Natural killer cell treated with Interleukin-12 subunit alpha and Interleukin-12 subunit beta and Interleukin-15 and Interleukin-18, amount 100 ng/mL, for 72 hours (primary cell): ENCODE measurements around the gene RBMS1. TPM values are rescaled to one million over a fixed set of nuclear protein-coding genes. Genes with fewer than 3 reads are reported as not detected.
"Not testable (repeated sequence)": the region's sequence is repeated elsewhere in the genome, so short reads cannot be mapped to it uniquely, and the experiment has no call there.

Source experiments
- ATAC-seq, 2 donors: fragments of 150-1000 bp; cut with Tn5 transposase in 1 of 2; sonication (Bioruptor Pico), chemical (Tn5 transposase) in 1 of 2; 2 replicates each; pipeline ENCODE4 v1.10.0; 2021
- DNase-seq: peaks from one replicate; pipeline ENCODE4 v3.0.0; 2022; ENCODE audit warnings: low spot score
- H3K27ac Mint-ChIP-seq, 2 donors: 1 replicate in 1 of 2; 2 replicates in 1 of 2; pipeline ENCODE4 v1.8.0; 2022; ENCODE audit warnings: mixed read lengths in 2 of 2, mild to moderate bottlenecking in 1 of 2, moderate library complexity in 1 of 2
- H3K27me3 Mint-ChIP-seq, 2 donors: 1 replicate in 1 of 2; 2 replicates in 1 of 2; pipeline ENCODE4 v1.8.0; 2022; ENCODE audit warnings: mixed read lengths in 2 of 2
- H3K36me3 Mint-ChIP-seq: one replicate; pipeline ENCODE4 v1.8.0; 2022; ENCODE audit warnings: mixed read lengths
- H3K4me1 Mint-ChIP-seq, 2 donors: 1 replicate in 1 of 2; 2 replicates in 1 of 2; pipeline ENCODE4 v1.8.0; 2022; ENCODE audit warnings: low read depth in 2 of 2, mixed read lengths in 2 of 2, mild to moderate bottlenecking in 1 of 2
- H3K4me3 Mint-ChIP-seq: one replicate; pipeline ENCODE4 v1.8.0; 2022; ENCODE audit warnings: mixed read lengths
- H3K9me3 Mint-ChIP-seq: 2 replicates; pipeline ENCODE4 v1.8.0; 2022; ENCODE audit warnings: mixed read lengths
- total RNA-seq, 2 donors: library from RNA; stranded (reverse); gene quantifications; one replicate each; pipeline ENCODE4 v1.2.3, GENCODE V29; 2022

Gene RBMS1
- total RNA-seq, 2 donors from 2014 or later = 59.4 to 86.1 TPM

DNA sequence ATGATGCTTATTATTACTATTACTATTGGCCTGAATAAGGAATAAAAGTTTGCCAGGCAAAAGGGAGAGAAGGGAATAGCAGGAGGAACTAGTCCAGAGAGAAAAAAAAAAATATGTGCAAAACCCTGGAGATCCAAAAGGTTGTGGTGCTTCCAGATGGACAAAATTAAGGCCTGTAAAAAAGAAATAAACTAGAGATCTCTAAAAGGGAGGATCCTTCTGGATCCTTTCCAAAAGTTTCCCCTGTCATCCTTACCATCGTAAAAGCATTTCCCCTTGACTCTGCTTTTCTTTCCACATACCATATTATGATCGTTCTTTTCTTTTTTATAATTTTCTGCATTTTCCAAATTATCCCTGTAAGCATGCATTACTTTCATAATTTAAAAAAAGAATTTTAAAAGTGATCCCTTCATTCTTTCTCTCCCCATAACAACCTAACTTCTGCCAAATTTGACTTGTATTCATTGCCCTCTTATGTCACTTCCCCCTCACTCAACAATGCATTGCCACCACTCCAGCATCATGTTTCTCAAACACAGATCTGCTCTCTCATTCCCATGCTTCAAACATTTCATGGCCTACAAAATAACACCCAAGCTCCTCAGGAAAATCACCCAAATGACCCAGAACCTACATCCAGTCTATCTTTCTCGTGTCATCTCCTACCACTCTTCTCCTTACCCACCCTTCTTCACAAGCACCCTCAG lies 40.3 kb downstream of the RBMS1 start:
- ATAC-seq (no peak), DNase-seq (no peak)
- Mint-ChIP-seq H3K27me3 (no peaks in the 10 kb centered on the region), H3K9me3 (no peaks in the 10 kb centered on the region), H3K4me3 (no peak overlapping the region), H3K4me1 (peaks cover 7 to 10% of the 10 kb centered on the region in 2 donors), H3K27ac (no peak overlapping the region), H3K36me3 (no peaks in the 10 kb centered on the region)

DNA sequence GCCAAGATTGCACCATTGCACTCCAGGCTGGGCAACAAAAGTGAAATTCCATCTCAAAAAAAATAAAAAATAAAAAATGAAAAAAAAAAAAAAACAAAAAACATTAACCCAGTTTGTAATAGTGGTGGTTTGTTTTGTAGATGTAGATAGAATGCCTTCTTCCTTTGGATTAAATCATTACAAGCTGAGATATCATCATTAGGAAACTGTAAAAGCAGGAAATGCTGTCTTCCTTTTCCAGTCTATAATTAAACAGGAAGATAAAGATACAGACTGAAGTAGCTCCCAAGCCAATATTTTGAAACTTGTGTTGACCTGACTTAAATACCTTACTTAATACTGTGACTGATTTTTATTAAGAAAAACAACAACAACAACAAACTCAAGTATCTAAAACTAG lies 43.1 kb downstream of the RBMS1 start:
- DNase-seq (no peak), ATAC-seq (no peak)
- H3K27me3 Mint-ChIP-seq = no peaks in the 10 kb centered on the region
- no peak overlapping the region for H3K4me3 Mint-ChIP-seq
- peaks cover 0 to 5% of the 10 kb centered on the region in 2 donors for H3K4me1 Mint-ChIP-seq
- H3K9me3 Mint-ChIP-seq = no peaks in the 10 kb centered on the region
- H3K36me3 Mint-ChIP-seq = no peaks in the 10 kb centered on the region
- H3K27ac Mint-ChIP-seq = no peak overlapping the region

DNA sequence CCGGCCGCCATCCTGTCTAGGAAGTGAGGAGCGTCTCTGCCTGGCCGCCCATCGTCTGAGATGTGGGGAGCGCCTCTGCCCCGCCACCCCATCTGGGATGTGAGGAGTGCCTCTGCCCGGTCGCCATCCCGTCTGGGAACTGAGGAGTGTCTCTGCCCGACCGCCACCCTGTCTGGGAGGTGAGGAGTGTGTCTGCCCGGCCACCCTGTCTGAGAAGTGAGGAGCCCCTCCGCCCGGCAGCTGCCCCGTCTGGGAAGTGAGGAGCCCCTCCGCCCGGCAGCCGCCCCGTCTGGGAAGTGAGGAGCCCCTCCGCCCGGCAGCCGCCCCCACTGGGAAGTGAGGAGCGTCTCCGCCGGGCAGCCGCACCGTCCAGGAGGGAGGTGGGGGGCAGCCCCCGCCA lies 44.8 kb downstream of the RBMS1 start:
- H3K9me3 Mint-ChIP-seq, H3K4me1 Mint-ChIP-seq, ATAC-seq, H3K4me3 Mint-ChIP-seq, H3K36me3 Mint-ChIP-seq, DNase-seq, H3K27me3 Mint-ChIP-seq, H3K27ac Mint-ChIP-seq: not testable (repeated sequence)

DNA sequence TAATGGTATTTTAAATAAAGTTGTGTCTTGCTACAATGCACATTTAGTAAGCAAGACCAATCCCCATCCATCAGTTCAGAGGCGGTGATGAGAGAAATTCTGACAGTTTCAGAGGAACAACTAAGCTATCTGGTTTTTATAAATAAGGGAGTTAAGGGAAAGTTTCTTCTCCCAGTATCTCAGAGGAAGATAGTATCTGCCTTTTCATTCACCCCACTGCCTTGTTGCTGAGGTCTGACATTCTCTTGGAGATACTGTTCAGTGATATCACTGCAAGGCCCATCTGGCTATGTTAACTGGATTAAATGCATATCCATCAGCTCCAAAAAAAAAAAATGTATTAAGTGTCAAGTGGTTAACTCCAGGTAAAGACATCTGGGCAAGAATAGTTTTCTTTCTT lies 47.9 kb downstream of the RBMS1 start:
- H3K4me3 Mint-ChIP-seq = no peak overlapping the region
- no peaks in the 10 kb centered on the region for H3K9me3 Mint-ChIP-seq
- H3K36me3 Mint-ChIP-seq = no peaks in the 10 kb centered on the region

DNA sequence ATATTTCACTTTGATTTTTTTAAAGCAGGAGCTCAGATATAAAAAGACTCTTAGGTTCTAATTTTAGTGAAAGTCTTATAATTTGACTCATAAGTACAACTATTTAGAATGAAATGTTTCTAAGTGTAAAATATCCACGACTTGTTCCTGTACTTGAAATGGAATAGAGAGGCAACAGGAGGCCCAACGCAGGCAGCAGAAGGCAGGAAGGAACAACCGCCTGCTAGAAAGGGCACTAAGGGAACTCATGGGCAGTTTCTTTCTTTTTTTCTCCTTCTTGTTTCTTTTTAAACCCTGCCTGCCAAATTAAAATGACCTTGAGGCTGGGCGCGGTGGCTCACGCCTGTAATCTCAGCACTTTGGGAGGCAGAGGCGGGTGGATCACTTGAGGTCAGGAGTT lies 51.0 kb downstream of the RBMS1 start:
- no peak for ATAC-seq
- Mint-ChIP-seq H3K4me3 (no peak overlapping the region), H3K27me3 (no peaks in the 10 kb centered on the region), H3K27ac (no peak overlapping the region), H3K36me3 (no peaks in the 10 kb centered on the region), H3K9me3 (no peaks in the 10 kb centered on the region), H3K4me1 (peaks cover 0 to 3% of the 10 kb centered on the region in 2 donors)
- no peak for DNase-seq

More for the DNA sequence above, 47.9 kb downstream of the RBMS1 start:
- Mint-ChIP-seq H3K4me1 (peaks cover 0 to 5% of the 10 kb centered on the region in 2 donors), H3K27ac (no peak overlapping the region), H3K27me3 (no peaks in the 10 kb centered on the region)
- DNase-seq (no peak), ATAC-seq (no peak)

DNA sequence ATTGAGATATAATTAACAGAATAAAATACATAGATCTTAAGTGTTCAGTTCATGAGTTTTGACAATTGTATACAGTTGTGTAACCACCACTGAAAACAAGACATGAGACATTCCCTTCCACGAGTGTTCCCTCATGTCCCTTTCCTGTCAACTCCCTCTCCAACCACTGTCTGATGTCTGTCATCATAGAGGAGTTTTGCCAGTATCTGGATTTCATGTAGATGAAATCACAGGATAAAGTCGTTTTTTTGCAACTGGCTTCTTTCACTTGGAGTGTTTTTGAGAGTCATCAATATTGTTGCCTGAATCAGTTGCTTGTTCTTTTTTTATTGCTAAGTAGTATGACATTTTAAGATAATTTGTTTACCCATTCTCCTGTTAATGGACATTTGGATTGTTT lies 52.7 kb downstream of the RBMS1 start:
- H3K4me3 Mint-ChIP-seq = no peak overlapping the region
- ATAC-seq = no peak
- H3K27me3 Mint-ChIP-seq = no peaks in the 10 kb centered on the region

DNA sequence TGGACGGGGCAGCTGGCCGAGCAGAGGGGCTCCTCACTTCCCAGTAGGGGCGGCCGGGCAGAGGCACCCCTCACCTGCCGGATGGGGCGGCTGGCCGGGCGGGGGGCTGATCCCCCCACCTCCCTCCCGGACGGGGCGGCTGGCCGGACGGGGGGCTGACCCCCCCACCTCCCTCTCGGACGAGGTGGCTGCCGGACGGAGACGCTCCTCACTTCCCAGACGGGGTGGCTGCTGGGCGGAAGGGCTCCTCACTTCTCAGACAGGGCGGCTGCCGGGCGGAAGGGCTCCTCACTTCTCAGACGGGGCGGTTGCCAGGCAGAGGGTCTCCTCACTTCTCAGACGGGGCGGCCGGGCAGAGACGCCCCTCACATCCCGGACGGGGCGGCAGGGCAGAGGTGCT lies 54.6 kb downstream of the RBMS1 start:
- H3K4me3 Mint-ChIP-seq, H3K9me3 Mint-ChIP-seq, H3K4me1 Mint-ChIP-seq: not testable (repeated sequence)

More for the DNA sequence above, 52.7 kb downstream of the RBMS1 start:
- H3K27ac Mint-ChIP-seq = no peak overlapping the region
- peaks cover 0 to 3% of the 10 kb centered on the region in 2 donors for H3K4me1 Mint-ChIP-seq
- no peaks in the 10 kb centered on the region for H3K9me3 Mint-ChIP-seq
- no peak for DNase-seq
- H3K36me3 Mint-ChIP-seq = no peaks in the 10 kb centered on the region

DNA sequence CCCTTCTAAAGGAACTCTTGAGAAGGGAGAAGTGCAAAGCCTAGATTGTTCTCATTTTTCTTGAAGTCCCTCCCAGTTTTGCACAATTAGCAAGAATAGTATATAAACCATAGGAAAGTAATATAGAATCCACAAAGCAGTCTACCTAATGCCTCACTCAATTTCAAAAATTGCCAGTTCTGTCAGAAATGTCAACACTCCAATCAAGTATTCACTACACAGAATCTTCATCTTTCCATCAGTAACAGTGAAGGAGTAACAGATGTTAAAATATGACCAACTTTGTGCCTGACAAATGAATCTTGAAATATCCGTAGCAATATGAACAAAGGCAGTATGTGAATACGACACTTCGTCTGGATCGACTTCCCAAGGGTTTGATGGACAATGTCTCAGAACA lies 56.3 kb downstream of the RBMS1 start:
- Mint-ChIP-seq H3K27me3 (no peaks in the 10 kb centered on the region), H3K4me1 (peaks cover 0 to 3% of the 10 kb centered on the region in 2 donors), H3K27ac (no peak overlapping the region), H3K9me3 (no peaks in the 10 kb centered on the region), H3K36me3 (no peaks in the 10 kb centered on the region), H3K4me3 (no peak overlapping the region)
- DNase-seq (no peak), ATAC-seq (no peak)

More for the DNA sequence above, 54.6 kb downstream of the RBMS1 start:
- ATAC-seq, H3K27me3 Mint-ChIP-seq, H3K36me3 Mint-ChIP-seq, H3K27ac Mint-ChIP-seq, DNase-seq: not testable (repeated sequence)

DNA sequence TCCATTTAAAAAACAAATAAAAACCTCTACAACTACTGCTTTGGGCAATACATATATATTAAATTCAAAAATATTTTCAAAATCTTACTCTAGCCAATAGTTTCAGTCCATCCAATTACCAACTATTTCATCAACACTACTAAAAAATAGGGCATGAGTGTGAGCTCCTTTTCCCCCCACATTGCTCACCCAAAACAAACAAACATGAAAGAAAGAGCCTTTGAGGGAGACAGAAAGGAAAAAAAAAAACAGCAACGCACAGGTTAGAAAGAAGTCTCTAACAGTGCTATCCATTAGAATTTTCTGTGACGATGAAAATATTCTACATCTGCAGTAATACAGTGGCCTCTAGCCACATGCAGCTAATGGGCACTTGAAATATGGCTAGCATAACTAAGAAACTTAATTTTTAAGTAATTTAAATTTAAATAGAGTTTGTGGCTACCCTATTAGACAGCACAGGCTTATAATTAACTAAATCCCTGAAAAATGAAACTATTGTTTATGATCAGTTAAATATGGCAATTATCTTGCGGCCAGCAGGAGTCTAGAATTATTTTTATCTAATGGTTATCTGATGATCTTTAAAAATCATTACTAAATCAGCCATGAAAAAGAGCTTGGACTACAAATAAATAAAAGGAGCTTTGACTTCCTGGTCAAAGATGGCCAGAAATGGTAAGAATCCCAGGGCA lies 59.2 kb downstream of the RBMS1 start:
- H3K4me1 Mint-ChIP-seq = peaks cover 4 to 5% of the 10 kb centered on the region in 2 donors
- no peak overlapping the region for H3K4me3 Mint-ChIP-seq
- no peak overlapping the region for H3K27ac Mint-ChIP-seq
- H3K36me3 Mint-ChIP-seq = no peaks in the 10 kb centered on the region
- H3K9me3 Mint-ChIP-seq = peaks cover 3% of the 10 kb centered on the region
- no peak for DNase-seq
- H3K27me3 Mint-ChIP-seq = no peaks in the 10 kb centered on the region
- no peak for ATAC-seq

DNA sequence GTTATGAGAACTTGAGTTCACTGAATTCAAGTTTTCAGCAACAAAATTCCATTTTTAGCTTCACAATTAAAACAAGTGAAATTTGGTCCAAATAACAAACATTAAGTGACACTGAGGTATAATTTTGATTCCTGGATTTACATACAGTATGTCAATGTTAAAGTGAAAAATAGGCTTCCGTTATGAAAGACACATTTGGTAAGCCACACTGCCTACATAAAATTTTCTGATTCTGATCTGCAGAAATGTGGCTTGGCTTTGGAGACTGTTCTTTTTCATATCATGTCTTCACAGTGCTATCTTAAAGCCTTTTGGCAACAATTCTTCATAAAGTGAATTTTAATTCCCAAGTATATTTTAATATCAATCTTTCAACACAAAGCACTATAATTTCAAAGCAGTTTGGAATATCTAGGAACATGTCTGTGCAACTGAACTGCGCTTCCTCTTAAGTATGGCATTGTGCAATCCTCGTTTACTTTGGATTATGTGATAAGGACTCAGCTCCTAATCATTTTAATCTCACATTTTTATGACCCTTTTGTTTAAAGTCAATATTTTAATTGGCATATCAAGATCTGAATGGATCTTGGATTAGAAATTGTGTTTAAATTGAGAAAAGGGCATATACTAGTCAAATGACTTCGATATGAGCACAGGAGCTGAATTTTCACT lies 60.0 kb downstream of the RBMS1 start:
- H3K4me3 Mint-ChIP-seq = no peak overlapping the region
- no peak for ATAC-seq
- peaks cover 3% of the 10 kb centered on the region for H3K9me3 Mint-ChIP-seq
- no peak for DNase-seq
- H3K36me3 Mint-ChIP-seq = no peaks in the 10 kb centered on the region
- no peak overlapping the region for H3K27ac Mint-ChIP-seq
- H3K27me3 Mint-ChIP-seq = no peaks in the 10 kb centered on the region
- H3K4me1 Mint-ChIP-seq = peaks cover 7 to 13% of the 10 kb centered on the region in 2 donors

DNA sequence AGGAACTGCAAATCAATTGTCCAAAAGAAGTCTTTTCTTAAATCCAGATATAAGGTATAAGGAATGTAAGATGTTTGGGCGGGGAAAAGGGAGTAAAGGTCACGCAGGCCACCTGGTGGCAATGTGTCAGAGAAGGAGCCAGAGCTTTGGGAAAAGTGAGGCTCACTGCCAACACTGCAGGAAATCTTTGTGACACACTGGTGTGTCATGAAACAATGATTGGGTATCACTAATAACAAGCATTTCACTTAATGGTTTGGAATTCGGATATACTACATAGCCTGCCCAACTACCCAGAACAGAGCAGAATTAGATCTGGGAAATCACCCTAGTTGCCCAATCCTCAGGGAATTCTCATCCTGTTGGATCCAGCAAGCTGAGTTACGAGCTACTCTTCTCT lies 61.0 kb downstream of the RBMS1 start:
- no peak overlapping the region for H3K27ac Mint-ChIP-seq
- no peaks in the 10 kb centered on the region for H3K27me3 Mint-ChIP-seq
- H3K36me3 Mint-ChIP-seq = no peaks in the 10 kb centered on the region
- peaks cover 3% of the 10 kb centered on the region for H3K9me3 Mint-ChIP-seq
- peaks cover 15 to 21% of the 10 kb centered on the region in 2 donors for H3K4me1 Mint-ChIP-seq
- ATAC-seq = no peak
- no peak overlapping the region for H3K4me3 Mint-ChIP-seq
- no peak for DNase-seq

DNA sequence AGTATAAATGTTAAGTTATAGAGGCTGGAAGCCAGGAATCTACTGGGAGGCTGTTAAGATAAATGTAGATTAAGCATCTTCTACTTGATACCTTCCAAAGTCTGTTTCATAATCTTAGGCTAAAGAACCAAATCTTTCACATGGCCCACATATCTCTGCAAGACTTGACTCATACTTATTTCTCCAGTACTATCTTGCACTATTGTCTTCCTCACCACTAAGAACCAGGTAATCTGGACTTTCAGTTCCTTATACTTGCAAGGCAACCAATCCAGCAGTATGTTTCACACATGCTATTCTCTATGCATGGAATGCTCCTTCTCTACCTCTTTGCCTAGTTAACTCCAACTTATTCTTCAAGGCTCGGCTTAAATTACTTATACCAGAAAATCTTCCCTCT lies 62.2 kb downstream of the RBMS1 start:
- H3K4me3 Mint-ChIP-seq = no peak overlapping the region
- no peak overlapping the region for H3K27ac Mint-ChIP-seq
- DNase-seq (no peak), ATAC-seq (no peak)
- peaks cover 3% of the 10 kb centered on the region for H3K9me3 Mint-ChIP-seq
- H3K4me1 Mint-ChIP-seq = peaks cover 21 to 29% of the 10 kb centered on the region in 2 donors
- no peaks in the 10 kb centered on the region for H3K36me3 Mint-ChIP-seq
- no peaks in the 10 kb centered on the region for H3K27me3 Mint-ChIP-seq

DNA sequence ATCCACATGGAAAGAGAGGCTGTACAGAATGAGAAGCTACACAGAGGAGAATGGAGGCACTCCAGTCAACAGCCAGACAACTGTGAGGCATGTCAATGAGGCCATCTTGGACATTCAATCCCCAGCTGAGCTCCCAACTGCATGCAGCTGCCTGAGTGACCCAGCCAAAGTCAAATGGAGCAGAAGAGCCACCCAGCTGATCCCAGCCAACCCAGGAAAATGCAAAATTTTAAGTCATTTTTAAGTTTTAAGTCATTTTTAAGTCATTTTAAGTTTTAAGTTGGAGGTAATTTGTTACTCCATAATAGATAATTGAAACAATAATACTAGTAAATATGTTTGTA lies 63.6 kb downstream of the RBMS1 start:
- ATAC-seq = no peak
- Mint-ChIP-seq H3K4me1 (peaks cover 29 to 40% of the 10 kb centered on the region in 2 donors), H3K4me3 (peak overlapping the region; percentile 40), H3K27ac (peak overlapping the region; percentile 91 to 98), H3K36me3 (peaks cover 4% of the 10 kb centered on the region), H3K9me3 (peaks cover 3% of the 10 kb centered on the region), H3K27me3 (no peaks in the 10 kb centered on the region)
- DNase-seq = no peak
